GM12864 (cell line): Measurements from ENCODE around the gene MAN1A2.

ENCODE experiments used
- DNase-seq: peaks from one replicate; pipeline ENCODE4 v3.0.0-alpha.2; 2011; ENCODE audit warnings: low read depth
- H3K4me3 ChIP-seq: 2 replicates; pipeline ENCODE4 v1.5.1; 2011; ENCODE audit warnings: mild to moderate bottlenecking, low read depth, low read length, control low read depth
- CTCF ChIP-seq: IDR thresholded peaks from 2 replicates; pipeline ENCODE4 v1.5.1; 2011; ENCODE audit warnings: low read depth, mild to moderate bottlenecking, moderate library complexity, low read length, control low read depth, inconsistent platforms; ENCODE audit errors: missing control alignments

MAN1A2 gene

GRCh38 chr1:117364240-117364639 lies 3.0 kb upstream of the MAN1A2 start:
- DNase-seq: no peak
- no peak overlapping the region for H3K4me3 ChIP-seq
- no peak for TF ChIP-seq CTCF

DNA sequence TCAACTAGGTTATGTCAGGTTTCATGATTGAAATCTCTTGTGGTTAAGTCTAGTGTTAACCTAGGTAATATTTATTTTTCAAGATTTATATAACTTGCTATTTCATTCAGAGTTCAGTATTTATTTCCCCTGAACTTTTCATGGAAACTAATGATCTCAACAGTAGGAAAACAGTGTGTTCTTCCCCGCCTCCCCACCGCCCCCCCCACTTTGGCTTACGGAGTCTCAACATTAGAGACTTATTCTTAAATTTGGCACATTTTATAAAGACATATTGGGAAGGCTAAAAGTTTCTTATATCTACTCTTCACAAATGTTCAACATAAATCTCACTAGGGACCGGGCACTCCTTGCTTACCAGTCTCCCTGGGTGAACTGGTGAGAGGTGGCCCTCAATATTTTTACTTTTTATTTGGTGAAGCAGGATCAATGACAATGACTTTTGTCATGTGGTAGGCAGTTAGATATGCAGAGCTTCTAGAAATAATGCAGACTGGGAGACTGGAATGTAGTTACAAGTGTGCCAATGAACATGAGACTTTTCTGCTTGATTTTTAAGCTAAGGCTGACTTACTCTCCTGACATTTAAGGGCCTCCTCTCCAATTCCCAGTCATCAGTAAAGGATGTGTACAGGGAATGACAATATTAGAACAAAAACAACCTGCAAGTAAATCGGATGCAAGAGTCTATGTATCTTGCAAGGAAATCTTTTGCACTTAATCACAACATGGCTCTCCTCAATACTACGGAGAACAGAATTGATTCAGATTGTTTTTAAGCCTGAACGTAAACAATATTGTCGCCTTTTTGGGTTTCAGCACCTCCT lies 1.7 kb upstream of the MAN1A2 start:
- TF ChIP-seq CTCF: no peak
- DNase-seq: no peak
- peak overlapping the region; percentile 98 for H3K4me3 ChIP-seq

GRCh38 chr1:117366177-117367045 lies 838 bp upstream of the MAN1A2 start:
- H3K4me3 ChIP-seq: peak overlapping the region; percentile 98
- DNase-seq: no peak
- TF ChIP-seq CTCF: no peak

DNA sequence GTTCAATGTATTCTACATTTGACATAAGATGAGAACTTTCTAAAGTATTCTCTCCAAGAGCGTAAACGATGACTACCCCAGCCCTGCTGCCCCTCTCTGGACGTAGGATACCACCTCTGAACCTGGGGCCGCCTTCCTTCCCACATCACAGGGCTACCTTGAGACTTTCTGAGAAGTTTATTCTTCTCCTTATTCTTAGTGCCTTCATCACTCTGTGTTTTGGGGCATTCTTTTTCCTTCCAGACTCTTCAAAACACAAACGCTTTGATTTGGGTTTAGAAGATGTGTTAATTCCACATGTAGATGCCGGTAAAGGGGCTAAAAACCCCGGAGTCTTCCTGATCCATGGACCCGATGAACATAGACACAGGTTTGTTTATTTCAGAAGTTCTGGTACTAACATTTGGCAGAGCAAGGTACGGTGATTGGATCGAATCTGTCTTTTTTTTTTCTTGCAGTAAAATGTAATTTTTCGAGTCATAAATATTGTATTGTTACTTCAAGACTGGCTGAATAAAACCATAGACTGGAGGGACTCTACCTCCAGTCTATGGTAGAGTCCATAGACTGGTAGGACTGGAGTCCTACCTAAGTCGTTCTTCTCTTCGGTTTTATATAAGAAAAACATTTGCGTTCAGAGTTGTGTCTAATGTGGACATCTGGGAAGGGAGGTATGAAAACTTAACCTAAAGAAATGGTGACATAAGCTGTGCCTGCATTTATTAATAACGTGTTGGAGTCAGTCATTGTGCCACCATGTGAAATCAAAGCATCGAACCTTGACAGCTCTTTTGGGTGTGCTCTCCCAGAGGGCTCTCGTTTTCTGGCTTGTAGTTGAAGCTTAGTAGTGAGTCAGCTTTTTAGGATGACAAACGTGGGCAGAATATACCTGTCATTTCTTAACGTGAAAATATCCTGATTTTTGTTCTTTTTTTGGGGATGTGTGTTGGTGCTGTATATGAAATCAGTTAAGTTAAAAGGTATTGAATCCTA lies 1.2 kb downstream of the MAN1A2 start:
- no peak for DNase-seq
- TF ChIP-seq CTCF: no peak
- peak overlapping the region; percentile 98 for H3K4me3 ChIP-seq

DNA sequence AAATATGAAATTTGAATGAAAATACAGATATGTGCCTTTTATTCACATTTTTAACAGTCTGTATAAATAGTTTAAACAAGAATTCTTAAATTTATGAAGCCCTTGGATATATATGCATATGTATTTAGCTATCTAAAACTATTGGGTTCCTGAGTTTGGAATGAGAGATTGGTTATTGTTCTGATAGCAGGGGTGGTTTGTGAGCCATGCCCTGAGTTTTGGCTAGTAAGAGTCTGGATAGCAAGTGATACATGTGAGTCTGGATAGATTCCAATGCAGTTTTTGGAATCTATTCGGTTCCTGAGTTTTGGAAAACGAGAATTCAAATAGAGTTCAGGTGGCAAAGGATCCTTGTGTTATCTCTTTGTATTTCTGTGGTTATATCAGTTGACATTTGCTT lies 2.8 kb downstream of the MAN1A2 start:
- TF ChIP-seq CTCF: no peak
- peak overlapping the region; percentile 59 for H3K4me3 ChIP-seq
- no peak for DNase-seq

GRCh38 chr1:117370509-117370908 lies 3.3 kb downstream of the MAN1A2 start:
- H3K4me3 ChIP-seq: peak overlapping the region; percentile 59; the same call in 1 of the 2 replicates
- no peak for TF ChIP-seq CTCF
- no peak for DNase-seq
